Epithelial cell of proximal tubule (primary cell): Measurements from ENCODE around the gene ASTN2. TPM values are rescaled to one million over a fixed set of nuclear protein-coding genes. Genes with fewer than 3 reads are reported as not detected.

Experiments used
- DNase-seq: peaks from one replicate; pipeline ENCODE4 v3.0.0-alpha.2; 2011; ENCODE audit warnings: low read depth
- H3K4me3 ChIP-seq: 2 replicates; pipeline ENCODE4 v1.5.1; 2011; ENCODE audit warnings: low read depth, mild to moderate bottlenecking, low read length
- CTCF ChIP-seq: conservative IDR thresholded peaks from 2 replicates; pipeline ENCODE4 v1.5.1; 2012; ENCODE audit warnings: low read depth, mild to moderate bottlenecking, low read length
- total RNA-seq: library from RNA; depleted of rRNA; stranded (reverse); fragments of >200 nt; gene quantifications from 2 replicates; pipeline ENCODE4 v1.2.3, GENCODE V29; 2015

The ASTN2 gene
- total RNA-seq, 1 donor from 2014 or later: 4.4 TPM

GRCh38 chr9:116471093-116471906, 943.6 kb downstream of the ASTN2 start:
- TF ChIP-seq CTCF: no peak
- H3K4me3 ChIP-seq: no peak overlapping the region
- peak; percentile 16 for DNase-seq

GRCh38 chr9:116468793-116469527, 945.9 kb downstream of the ASTN2 start:
- DNase-seq: no peak
- no peak for TF ChIP-seq CTCF

GRCh38 chr9:116468369-116468768, 946.5 kb downstream of the ASTN2 start:
- DNase-seq: no peak
- TF ChIP-seq CTCF: no peak
- H3K4me3 ChIP-seq: no peak overlapping the region

More at GRCh38 chr9:116468793-116469527, 945.9 kb downstream of the ASTN2 start:
- no peak overlapping the region for H3K4me3 ChIP-seq

GRCh38 chr9:116467740-116468351, 947.0 kb downstream of the ASTN2 start:
- TF ChIP-seq CTCF: no peak
- DNase-seq: no peak
- H3K4me3 ChIP-seq: no peak overlapping the region

- no peak for DNase-seq
- TF ChIP-seq CTCF: no peak
- H3K4me3 ChIP-seq: no peak overlapping the region
Measured at GRCh38 chr9:116466271-116467235, 948.3 kb downstream of the ASTN2 start.

- no peak for TF ChIP-seq CTCF
- no peak overlapping the region for H3K4me3 ChIP-seq
- no peak for DNase-seq
Measured at GRCh38 chr9:116465576-116466270, 949.1 kb downstream of the ASTN2 start.
